Omental fat pad (tissue), 4 donors: ENCODE data around the gene ZDHHC4. TPM values are rescaled to one million over a fixed set of nuclear protein-coding genes. Genes with fewer than 3 reads are reported as not detected.
"Not testable (repeated sequence)": the region's sequence is repeated elsewhere in the genome, so short reads cannot be mapped to it uniquely, and the experiment has no call there.

ENCODE experiments used
- ATAC-seq: fragments of 150-250 bp; one replicate; pipeline ENCODE4 v1.9.1; 2016; ENCODE audit warnings: mild to moderate bottlenecking, moderate library complexity; ENCODE audit not compliant: low FRiP score
- DNase-seq: peaks from one replicate; pipeline ENCODE4 v3.0.0-alpha.2; 2019; ENCODE audit warnings: low spot score
- CTCF ChIP-seq, 3 donors: fragments of 450-650 bp; IDR thresholded peaks; one replicate each; pipeline ENCODE4 v1.5.1; 2016 to 2017; ENCODE audit warnings: antibody characterized with exemption in 3 of 3, mild to moderate bottlenecking in 3 of 3, moderate library complexity in 2 of 3
- total RNA-seq, 4 donors: library from RNA; depleted of rRNA; stranded (reverse); fragments of >200 nt; gene quantifications; one replicate each; pipeline ENCODE4 v1.1.0, GENCODE V29; 2016

The ZDHHC4 gene
- total RNA-seq, 4 donors from 2014 or later = 30.6 to 52.3 (median 42.3) TPM

GRCh38 chr7:6563936-6564770 is 13.1 kb upstream of the ZDHHC4 start:
- ATAC-seq (no peak), DNase-seq (no peak)
- no peak for TF ChIP-seq CTCF (IDR thresholded peaks at IDR 0.05)

DNA sequence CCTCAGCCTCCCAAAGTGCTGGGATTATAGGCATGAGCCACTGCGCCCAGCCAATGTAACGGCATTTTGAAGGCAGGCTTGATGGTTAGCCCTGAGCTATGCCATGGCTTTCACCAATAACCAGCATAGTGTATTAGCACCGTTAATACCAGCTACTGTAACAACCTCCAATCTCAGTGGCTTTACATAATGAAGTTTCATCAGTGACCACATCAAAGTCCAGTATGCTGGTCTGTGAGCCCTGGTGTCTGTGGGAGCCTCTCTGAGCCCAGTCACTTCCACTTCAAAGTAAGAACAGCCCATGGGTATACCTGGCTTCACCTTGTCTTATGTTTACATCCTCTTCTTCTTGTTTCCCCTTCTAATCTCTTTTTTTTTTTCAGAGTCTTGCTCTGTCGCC is 11.6 kb upstream of the ZDHHC4 start:
- ATAC-seq = no peak

DNA sequence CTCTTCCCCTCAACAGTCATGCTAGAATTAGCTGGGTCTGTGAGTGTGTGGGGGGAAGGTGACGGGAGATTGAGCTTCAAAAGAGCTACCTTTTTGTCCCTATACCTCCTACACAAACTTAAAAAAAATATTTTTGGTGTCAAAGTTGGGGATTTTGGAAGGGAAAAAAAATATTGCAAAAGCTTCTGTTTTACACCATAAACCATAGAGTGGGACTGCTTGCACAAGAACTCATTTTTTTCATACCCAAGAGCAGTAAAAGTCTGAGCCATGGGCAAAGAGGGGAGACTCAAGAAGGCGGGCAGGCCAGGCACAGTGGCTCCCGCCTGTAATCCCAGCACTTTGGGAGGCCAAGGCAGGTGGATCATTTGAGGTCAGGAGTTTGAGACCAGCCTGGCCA is 9.4 kb upstream of the ZDHHC4 start:
- ATAC-seq = no peak
- no peak for DNase-seq
- TF ChIP-seq CTCF (IDR thresholded peaks at IDR 0.05) = no peak

More for the DNA sequence above, 11.6 kb upstream of the ZDHHC4 start:
- TF ChIP-seq CTCF (IDR thresholded peaks at IDR 0.05) = no peak
- DNase-seq = no peak

DNA sequence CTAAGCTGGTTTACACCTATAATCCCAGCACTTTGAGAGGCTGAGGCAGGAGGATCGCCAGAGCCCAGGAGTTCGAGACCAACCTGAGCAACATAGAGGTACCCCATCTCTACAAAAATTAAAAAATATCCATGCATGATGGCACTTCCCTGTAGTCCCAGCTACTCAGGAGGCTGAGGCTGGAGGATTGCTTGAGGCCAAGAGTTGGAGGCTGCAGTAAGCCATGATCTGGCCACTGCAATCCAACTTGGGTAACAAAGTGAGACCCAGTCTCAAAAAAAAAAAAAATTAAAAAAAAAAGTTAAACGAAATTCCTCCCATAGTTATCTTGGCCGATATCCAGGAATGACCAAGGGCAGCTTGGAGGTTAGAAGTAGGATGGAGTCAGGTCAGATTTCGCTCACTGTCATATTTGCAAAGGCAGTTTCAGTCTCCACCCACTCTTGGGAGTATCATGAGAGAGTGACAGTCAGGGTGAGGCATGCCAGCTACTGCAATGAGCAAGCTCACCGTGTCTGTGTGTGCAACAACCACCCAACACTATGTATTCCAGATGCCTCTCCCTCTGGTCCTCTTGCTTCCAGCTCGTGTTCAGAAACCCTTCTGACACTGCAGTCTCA is 6.0 kb upstream of the ZDHHC4 start:
- TF ChIP-seq CTCF (IDR thresholded peaks at IDR 0.05) = no peak
- no peak for DNase-seq
- ATAC-seq = no peak

GRCh38 chr7:6575281-6576023 is 1.8 kb upstream of the ZDHHC4 start:
- DNase-seq = no peak
- no peak for TF ChIP-seq CTCF (IDR thresholded peaks at IDR 0.05)
- no peak for ATAC-seq

DNA sequence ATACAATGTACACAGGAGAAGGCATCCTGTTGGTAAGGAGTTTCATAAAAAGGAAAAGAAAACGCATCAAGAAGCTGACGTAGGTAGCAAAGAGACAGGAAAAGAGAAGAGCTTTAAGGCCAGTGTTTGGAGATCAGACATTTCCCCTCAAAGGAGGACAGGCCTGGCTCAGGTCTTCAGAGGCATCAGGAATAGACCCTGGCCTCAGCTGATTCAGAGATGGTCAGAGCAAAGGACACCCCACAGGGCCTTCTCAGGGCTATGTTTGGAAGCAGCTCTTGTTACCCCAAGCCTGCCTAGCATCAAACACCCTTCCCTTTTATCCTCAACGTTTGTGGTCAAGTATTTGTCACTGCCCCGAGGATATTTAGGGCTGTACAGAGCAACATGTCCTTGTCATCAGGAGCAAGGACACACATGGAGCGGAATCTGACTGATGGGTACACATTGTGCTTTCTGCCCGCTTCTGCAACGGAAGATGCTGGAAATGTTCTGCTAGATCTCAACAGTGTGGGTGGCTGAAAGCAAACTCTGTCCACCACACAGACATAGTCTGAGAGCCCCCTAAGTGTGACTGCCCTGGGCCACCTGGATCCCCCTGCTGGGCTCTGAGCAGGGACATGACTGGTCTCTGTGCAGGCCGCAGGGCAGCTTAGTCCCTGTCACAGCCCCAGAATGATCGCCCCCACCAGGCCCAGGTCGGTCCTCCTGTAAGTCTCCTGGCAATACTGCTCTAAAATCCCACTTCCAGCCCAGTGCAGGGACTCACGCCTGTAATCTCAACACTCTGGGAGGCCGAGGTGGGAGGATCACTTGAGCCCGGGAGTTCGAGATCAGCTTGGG is 1.0 kb upstream of the ZDHHC4 start:
- no peak for ATAC-seq
- no peak for DNase-seq
- TF ChIP-seq CTCF (IDR thresholded peaks at IDR 0.05) = no peak

- ATAC-seq, DNase-seq: not testable (repeated sequence)
These were observed 336 bp upstream of the ZDHHC4 start for GRCh38 chr7:6576867-6577368.
